A673 (cell line): ENCODE results near the gene TSC2. TPM values are rescaled to one million over a fixed set of nuclear protein-coding genes. Genes with fewer than 3 reads are reported as not detected.

Source experiments
- Bru-seq: library from RNA; stranded (reverse); fragments of 400-500 nt; gene quantifications from one replicate; lab custom pipeline; 2021; lab: Mats Ljungman, UMichigan
- BruChase-seq, 2 experiments: library from RNA; stranded (reverse); fragments of 400-500 nt; gene quantifications; one replicate each; lab custom pipeline; 2021; lab: Mats Ljungman, UMichigan
- BruUV-seq: library from RNA; stranded (reverse); fragments of 400-500 nt; replicated peaks from 2 replicates; lab custom pipeline; 2021; lab: Mats Ljungman, UMichigan
- CTCF ChIA-PET: fragments of 300-600 bp; sonication (Branson Sonifier 250); formaldehyde crosslinking; loops from one replicate; lab custom pipeline; 2022; ENCODE audit warnings: antibody characterized with exemption; lab: Charles Lee
- POLR2A ChIA-PET: fragments of 300-600 bp; sonication (Branson Sonifier 250); formaldehyde crosslinking; loops from one replicate; lab custom pipeline; 2022; ENCODE audit warnings: antibody characterized with exemption; ENCODE audit not compliant: low non-redundant PET; lab: Charles Lee
- DNase-seq: peaks from one replicate; pipeline ENCODE4 v3.0.0-alpha.2; 2015; ENCODE audit warnings: low spot score
- H3K27ac ChIP-seq: fragments of 200-600 bp; sonication (generic); 2 replicates; pipeline ENCODE4 v1.5.1; 2016; ENCODE audit warnings: mixed run types, low read depth, mild to moderate bottlenecking, mixed read lengths, antibody characterized with exemption, low read length; ENCODE audit not compliant: poor library complexity, severe bottlenecking
- H3K27me3 ChIP-seq: fragments of 200-600 bp; sonication (generic); replicated peaks from 2 replicates; pipeline ENCODE4 v1.6.1; 2017; ENCODE audit warnings: mixed run types, low read depth, mild to moderate bottlenecking, mixed read lengths, antibody characterized with exemption, low read length; ENCODE audit not compliant: insufficient read depth, poor library complexity
- H3K36me3 ChIP-seq: fragments of 200-600 bp; sonication (generic); 2 replicates; pipeline ENCODE4 v1.6.1; 2016; ENCODE audit warnings: mixed run types, mild to moderate bottlenecking, mixed read lengths, antibody characterized with exemption, low read length; ENCODE audit not compliant: insufficient read depth, poor library complexity, severe bottlenecking
- H3K4me1 ChIP-seq: fragments of 200-600 bp; sonication (generic); 2 replicates; pipeline ENCODE4 v1.6.1; 2017; ENCODE audit warnings: mixed run types, mild to moderate bottlenecking, mixed read lengths, antibody characterized with exemption, low read length; ENCODE audit not compliant: insufficient read depth, poor library complexity, severe bottlenecking
- H3K4me3 ChIP-seq: fragments of 200-600 bp; sonication (generic); 2 replicates; pipeline ENCODE4 v1.5.1; 2016; ENCODE audit warnings: low read depth, mixed run types, mild to moderate bottlenecking, mixed read lengths, low read length; ENCODE audit not compliant: poor library complexity, severe bottlenecking
- H3K9me3 ChIP-seq: fragments of 200-600 bp; sonication (generic); 2 replicates; pipeline ENCODE4 v1.6.1; 2016; ENCODE audit warnings: mixed run types, low read depth, mild to moderate bottlenecking, mixed read lengths, antibody characterized with exemption, low read length; ENCODE audit not compliant: poor library complexity, severe bottlenecking
- CTCF ChIP-seq: fragments of 300-800, 200-600 bp; sonication (generic); conservative IDR thresholded peaks from 2 replicates; pipeline ENCODE4 v1.5.1; 2017; ENCODE audit warnings: low read depth, mild to moderate bottlenecking, antibody characterized with exemption, low read length, moderate library complexity, mixed read lengths
- EZH2 ChIP-seq: fragments of 200-600 bp; sonication (generic); IDR thresholded peaks from 2 replicates; pipeline ENCODE4 v1.6.1; 2017; ENCODE audit warnings: borderline replicate concordance, low read depth, mild to moderate bottlenecking, mixed read lengths, antibody characterized with exemption, low read length; ENCODE audit not compliant: poor library complexity, severe bottlenecking
- intact Hi-C: fragments of 100-400 bp; cut with micrococcal nuclease; formaldehyde crosslinking; loops from one replicate; pipeline ENCODE4 v1.10.0; 2022; ENCODE audit not compliant: unreplicated experiment
- long read RNA-seq: library from polyadenylated mRNA; stranded (forward); transcript quantifications from one replicate; pipeline ENCODE4 v2.0.0, GENCODE V29; 2022
- total RNA-seq: library from RNA; stranded (reverse); gene quantifications from 2 replicates; pipeline ENCODE4 v1.2.3, GENCODE V29; 2021

The TSC2 gene
- total RNA-seq (125 and 155 TPM in 2 replicates), Bru-seq, nascent RNA (percentile 46 among the genes with signal in this experiment), BruChase-seq, experiment 1, labeled RNA remaining after a 2-hour chase (percentile 56 among the genes with signal in this experiment), BruChase-seq, experiment 2, labeled RNA remaining after a 6-hour chase (percentile 70 among the genes with signal in this experiment)
- long read RNA-seq, full-length matches to known transcripts = 21 of 72 reads
- long read RNA-seq, partial matches to known transcripts = 28 of 72 reads
- long read RNA-seq, other reads (novel, unspliced or antisense) = 23 of 72 reads

- H3K27ac ChIP-seq = peak within 1 kb of the TSS; percentile 67
- POLR2A ChIA-PET = no interaction called here
These were observed at the start of gene TSC2, which contains the start of gene NTHL1 for GRCh38 chr16:2047330-2048115. Gene TSC2, plus strand, starts transcription at chr16:2047985. Its CDS starts 631 bp downstream, at chr16:2048616. Gene NTHL1, minus strand, starts transcription at chr16:2047834. Its CDS starts 11 bp downstream, at chr16:2047823.

GRCh38 chr16:1998360-1998835 is 49.4 kb upstream of the TSC2 start:
- Histone ChIP-seq H3K27me3 (no peaks in the 10 kb centered on the region), H3K9me3 (no peaks in the 10 kb centered on the region), H3K4me1 (no peaks in the 10 kb centered on the region), H3K27ac (no peak overlapping the region), H3K36me3 (peaks cover 63% of the 10 kb centered on the region), H3K4me3 (no peak overlapping the region)
- intact Hi-C loops = no loop called here
- no peak for TF ChIP-seq CTCF
- TF ChIP-seq EZH2 = no peak
- no peak for DNase-seq
- ChIA-PET CTCF (interaction anchor here (0.6 kb wide), 1 partner anchor 500 kb away, joined by 3 read pairs; no protein-coding TSS in a partner anchor), POLR2A (no interaction called here)
- BruUV-seq = no TSS peak

More at GRCh38 chr16:2047330-2048115, at the start of gene TSC2, which contains the start of gene NTHL1:
- BruUV-seq = TSS peak; percentile 22
- Histone ChIP-seq H3K4me1 (no peaks in the 10 kb centered on the region), H3K9me3 (no peaks in the 10 kb centered on the region), H3K27me3 (no peaks in the 10 kb centered on the region), H3K4me3 (peak within 1 kb of the TSS; percentile 93), H3K36me3 (peaks cover 12% of the 10 kb centered on the region)
- TF ChIP-seq EZH2 (no peak), CTCF (no peak; the same call in 1 of the 2 replicates)
- peak; percentile 97 for DNase-seq
- CTCF ChIA-PET = interaction anchor here (0.9 kb wide), 1 partner anchor 43 kb away, joined by 4 read pairs; no protein-coding TSS in a partner anchor
- intact Hi-C loops = no loop called here
